ENCODE data around the gene CARD9.

Gene CARD9

GRCh38 chr9:136371533-136371880 lies 2.0 kb downstream of the CARD9 start:
- no peak overlapping the region for H4K8ac ChIP-seq (ENCODE audit: low read depth, low read length)
- no CpG with 5 or more reads among the region's 13 CpGs for WGBS, 2 donors (ENCODE audit: extremely low coverage in 2 of 2, insufficient read length in 2 of 2, insufficient replicate concordance in 1 of 2)
- H3K9ac ChIP-seq (ENCODE audit: low read depth, low read length, poor library complexity), result no peak overlapping the region
- H3K18ac ChIP-seq (ENCODE audit: low read length), result no peak overlapping the region
- H3K9me3 ChIP-seq (replicated peaks in 1 of 2; ENCODE audit: control insufficient read depth in 2 of 2, insufficient read depth in 1 of 2, low read depth in 1 of 2, low read length in 2 of 2), result no peaks in the 10 kb centered on the region
- H3K4me3 ChIP-seq (ENCODE audit: low read length in 2 of 2), result no peak overlapping the region
- H4K91ac ChIP-seq (ENCODE audit: low read depth, low read length, poor library complexity), result peak overlapping the region; percentile 85
- H3K14ac ChIP-seq (ENCODE audit: low read length), result no peak overlapping the region
- no peak overlapping the region for H2BK5ac ChIP-seq (ENCODE audit: low read length)
- no peak overlapping the region for H3K4ac ChIP-seq (ENCODE audit: low read length)
- H3K36me3 ChIP-seq (replicated peaks in 1 of 2; ENCODE audit: control insufficient read depth in 2 of 2, insufficient read depth in 2 of 2, low read length in 2 of 2), result peaks cover 7 to 13% of the 10 kb centered on the region in 2 donors
- no peaks in the 10 kb centered on the region for H3K27me3 ChIP-seq (ENCODE audit: control insufficient read depth in 3 of 3, insufficient read depth in 3 of 3, low read depth in 1 of 3, low read length in 3 of 3)
- H2AK5ac ChIP-seq (ENCODE audit: low read depth, low read length), result peak overlapping the region; percentile 94
- DNase-seq (ENCODE audit: low spot score), result no peak
- no peak overlapping the region for H3K4me2 ChIP-seq (ENCODE audit: insufficient read depth, low read length, poor library complexity, severe bottlenecking)
- H2BK15ac ChIP-seq (ENCODE audit: low read length), result no peak overlapping the region
- peak overlapping the region; percentile 12 for H3K23ac ChIP-seq (ENCODE audit: low read depth, low read length, poor library complexity)
- H3K27ac ChIP-seq (replicated peaks; ENCODE audit: low read length), result no peak overlapping the region
- H3K79me1 ChIP-seq (ENCODE audit: low read depth, low read length), result peaks cover 2% of the 10 kb centered on the region
- no peak overlapping the region for H2AFZ ChIP-seq (ENCODE audit: low read length)
- no peak overlapping the region for H2BK12ac ChIP-seq (ENCODE audit: low read length)
- H3K4me1 ChIP-seq (ENCODE audit: control insufficient read depth in 2 of 2, insufficient read depth in 1 of 2, low read depth in 1 of 2, low read length in 2 of 2), result peaks cover 8 to 21% of the 10 kb centered on the region in 2 donors
- H2BK120ac ChIP-seq (ENCODE audit: low read depth, low read length), result no peak overlapping the region

GRCh38 chr9:136370687-136371532 lies 2.6 kb downstream of the CARD9 start:
- Histone ChIP-seq H2BK12ac (ENCODE audit: low read length) (peak overlapping the region; percentile 58), H3K4me1 (ENCODE audit: control insufficient read depth in 2 of 2, insufficient read depth in 1 of 2, low read depth in 1 of 2, low read length in 2 of 2) (peaks cover 8 to 21% of the 10 kb centered on the region in 2 donors), H2AFZ (ENCODE audit: low read length) (no peak overlapping the region), H4K91ac (ENCODE audit: low read depth, low read length, poor library complexity) (no peak overlapping the region), H2BK15ac (ENCODE audit: low read length) (peak overlapping the region; percentile 49), H3K36me3 (replicated peaks in 1 of 2; ENCODE audit: control insufficient read depth in 2 of 2, insufficient read depth in 2 of 2, low read length in 2 of 2) (peaks cover 2 to 9% of the 10 kb centered on the region in 2 donors), H3K4me2 (ENCODE audit: insufficient read depth, low read length, poor library complexity, severe bottlenecking) (no peak overlapping the region), H4K8ac (ENCODE audit: low read depth, low read length) (no peak overlapping the region), H2AK5ac (ENCODE audit: low read depth, low read length) (no peak overlapping the region), H3K27me3 (ENCODE audit: control insufficient read depth in 3 of 3, insufficient read depth in 3 of 3, low read depth in 1 of 3, low read length in 3 of 3) (no peaks in the 10 kb centered on the region), H3K23ac (ENCODE audit: low read depth, low read length, poor library complexity) (peak overlapping the region; percentile 73), H3K9ac (ENCODE audit: low read depth, low read length, poor library complexity) (peak overlapping the region; percentile 60), H3K18ac (ENCODE audit: low read length) (peak overlapping the region; percentile 48), H2BK5ac (ENCODE audit: low read length) (peak overlapping the region; percentile 19), H3K14ac (ENCODE audit: low read length) (peak overlapping the region; percentile 71), H3K9me3 (replicated peaks in 1 of 2; ENCODE audit: control insufficient read depth in 2 of 2, insufficient read depth in 1 of 2, low read depth in 1 of 2, low read length in 2 of 2) (no peaks in the 10 kb centered on the region), H3K4me3 (ENCODE audit: low read length in 2 of 2) (no peak overlapping the region), H3K27ac (replicated peaks; ENCODE audit: low read length) (no peak overlapping the region), H2BK120ac (ENCODE audit: low read depth, low read length) (no peak overlapping the region), H3K79me1 (ENCODE audit: low read depth, low read length) (peaks cover 2% of the 10 kb centered on the region), H3K4ac (ENCODE audit: low read length) (peak overlapping the region; percentile 23)
- no peak for DNase-seq (ENCODE audit: low spot score)
- WGBS, 2 donors (ENCODE audit: extremely low coverage in 2 of 2, insufficient read length in 2 of 2, insufficient replicate concordance in 1 of 2), result no CpG with 5 or more reads among the region's 54 CpGs

GRCh38 chr9:136370037-136370436 lies 3.4 kb downstream of the CARD9 start:
- Histone ChIP-seq H2BK120ac (ENCODE audit: low read depth, low read length) (no peak overlapping the region), H3K4me2 (ENCODE audit: insufficient read depth, low read length, poor library complexity, severe bottlenecking) (no peak overlapping the region), H3K27me3 (ENCODE audit: control insufficient read depth in 3 of 3, insufficient read depth in 3 of 3, low read depth in 1 of 3, low read length in 3 of 3) (no peaks in the 10 kb centered on the region), H3K4me1 (ENCODE audit: control insufficient read depth in 2 of 2, insufficient read depth in 1 of 2, low read depth in 1 of 2, low read length in 2 of 2) (peaks cover 8 to 21% of the 10 kb centered on the region in 2 donors), H3K9me3 (replicated peaks in 1 of 2; ENCODE audit: control insufficient read depth in 2 of 2, insufficient read depth in 1 of 2, low read depth in 1 of 2, low read length in 2 of 2) (no peaks in the 10 kb centered on the region), H3K18ac (ENCODE audit: low read length) (peak overlapping the region; percentile 48), H4K8ac (ENCODE audit: low read depth, low read length) (peak overlapping the region; percentile 43), H2BK15ac (ENCODE audit: low read length) (no peak overlapping the region), H3K14ac (ENCODE audit: low read length) (peak overlapping the region; percentile 21), H3K36me3 (replicated peaks in 1 of 2; ENCODE audit: control insufficient read depth in 2 of 2, insufficient read depth in 2 of 2, low read length in 2 of 2) (peaks cover 0 to under 1% of the 10 kb centered on the region in 2 donors), H3K4me3 (ENCODE audit: low read length in 2 of 2) (no peak overlapping the region), H3K79me1 (ENCODE audit: low read depth, low read length) (peaks cover 2% of the 10 kb centered on the region), H2BK5ac (ENCODE audit: low read length) (no peak overlapping the region), H2AK5ac (ENCODE audit: low read depth, low read length) (no peak overlapping the region), H3K4ac (ENCODE audit: low read length) (no peak overlapping the region), H2BK12ac (ENCODE audit: low read length) (no peak overlapping the region), H3K27ac (replicated peaks; ENCODE audit: low read length) (no peak overlapping the region), H3K23ac (ENCODE audit: low read depth, low read length, poor library complexity) (peak overlapping the region; percentile 73), H4K91ac (ENCODE audit: low read depth, low read length, poor library complexity) (no peak overlapping the region), H3K9ac (ENCODE audit: low read depth, low read length, poor library complexity) (no peak overlapping the region), H2AFZ (ENCODE audit: low read length) (no peak overlapping the region)
- WGBS, 2 donors (ENCODE audit: extremely low coverage in 2 of 2, insufficient read length in 2 of 2, insufficient replicate concordance in 1 of 2), result no CpG with 5 or more reads among the region's 19 CpGs
- no peak for DNase-seq (ENCODE audit: low spot score)

- no peak overlapping the region for H2BK15ac ChIP-seq (ENCODE audit: low read length)
- H3K79me1 ChIP-seq (ENCODE audit: low read depth, low read length), result peaks cover 6% of the 10 kb centered on the region
- H3K27ac ChIP-seq (replicated peaks; ENCODE audit: low read length), result no peak overlapping the region
- peak overlapping the region; percentile 50 for H3K9ac ChIP-seq (ENCODE audit: low read depth, low read length, poor library complexity)
- H4K8ac ChIP-seq (ENCODE audit: low read depth, low read length), result no peak overlapping the region
- no peak overlapping the region for H3K4me2 ChIP-seq (ENCODE audit: insufficient read depth, low read length, poor library complexity, severe bottlenecking)
- H2AK5ac ChIP-seq (ENCODE audit: low read depth, low read length), result peak overlapping the region; percentile 63
- no peak overlapping the region for H3K4me3 ChIP-seq (ENCODE audit: low read length in 2 of 2)
- H2BK5ac ChIP-seq (ENCODE audit: low read length), result no peak overlapping the region
- H3K23ac ChIP-seq (ENCODE audit: low read depth, low read length, poor library complexity), result peak overlapping the region; percentile 93
- peak overlapping the region; percentile 71 for H3K18ac ChIP-seq (ENCODE audit: low read length)
- no peak overlapping the region for H4K91ac ChIP-seq (ENCODE audit: low read depth, low read length, poor library complexity)
- peaks cover 0 to 3% of the 10 kb centered on the region in 2 donors for H3K36me3 ChIP-seq (replicated peaks in 1 of 2; ENCODE audit: control insufficient read depth in 2 of 2, insufficient read depth in 2 of 2, low read length in 2 of 2)
- H2BK120ac ChIP-seq (ENCODE audit: low read depth, low read length), result no peak overlapping the region
- H3K4me1 ChIP-seq (ENCODE audit: control insufficient read depth in 2 of 2, insufficient read depth in 1 of 2, low read depth in 1 of 2, low read length in 2 of 2), result peaks cover 11 to 18% of the 10 kb centered on the region in 2 donors
- no peak overlapping the region for H3K14ac ChIP-seq (ENCODE audit: low read length)
- H3K4ac ChIP-seq (ENCODE audit: low read length), result no peak overlapping the region
- no peak overlapping the region for H2AFZ ChIP-seq (ENCODE audit: low read length)
- no CpG with 5 or more reads among the region's 18 CpGs for WGBS, 2 donors (ENCODE audit: extremely low coverage in 2 of 2, insufficient read length in 2 of 2, insufficient replicate concordance in 1 of 2)
- H3K27me3 ChIP-seq (ENCODE audit: control insufficient read depth in 3 of 3, insufficient read depth in 3 of 3, low read depth in 1 of 3, low read length in 3 of 3), result peaks cover 0 to 2% (median 0%) of the 10 kb centered on the region in 3 experiments
- DNase-seq (ENCODE audit: low spot score), result no peak
- H3K9me3 ChIP-seq (replicated peaks in 1 of 2; ENCODE audit: control insufficient read depth in 2 of 2, insufficient read depth in 1 of 2, low read depth in 1 of 2, low read length in 2 of 2), result peaks cover 0 to 3% of the 10 kb centered on the region in 2 donors
- no peak overlapping the region for H2BK12ac ChIP-seq (ENCODE audit: low read length)
Measured at GRCh38 chr9:136368190-136368589, 5.3 kb downstream of the CARD9 start.
